ENCODE measurements around the gene UCK2.

GRCh38 chr1:165865633-165866340 lies 38.4 kb downstream of the UCK2 start:
- TF ChIP-seq CTCF (IDR thresholded peaks at IDR 0.05): no peak
- TF ChIP-seq EZH2 (IDR thresholded peaks at IDR 0.05; ENCODE audit: borderline replicate concordance, insufficient read depth, low read depth, low read length, poor library complexity, severe bottlenecking): no peak

All from B cell (primary cell).